OCI-LY1 (cell line): ENCODE data around the gene ITGAE.

Source experiments
- H2AFZ ChIP-seq: fragments of 200-600 bp; sonication (generic), shearing (Covaris generic); 2 replicates; pipeline ENCODE4 v1.6.0; 2014; ENCODE audit warnings: antibody characterized with exemption, mild to moderate bottlenecking, low read length
- H3F3A ChIP-seq: fragments of 200-600 bp; sonication (generic), shearing (Covaris generic); 2 replicates; pipeline ENCODE4 v1.6.0; 2014; ENCODE audit warnings: mild to moderate bottlenecking, antibody characterized with exemption, low read length, moderate library complexity; ENCODE audit not compliant: insufficient read depth
- H3K27ac ChIP-seq: fragments of 200-600 bp; sonication (generic); 2 replicates; pipeline ENCODE4 v1.5.1; 2014; ENCODE audit warnings: low read length, mixed run types, mild to moderate bottlenecking, low read depth; ENCODE audit not compliant: poor library complexity, severe bottlenecking
- H3K27me3 ChIP-seq: fragments of 200-600 bp; sonication (generic); 2 replicates; pipeline ENCODE4 v1.6.0; 2014; ENCODE audit warnings: antibody characterized with exemption, mild to moderate bottlenecking, low read length, moderate library complexity; ENCODE audit not compliant: insufficient read depth
- H3K36me3 ChIP-seq: fragments of 200-600 bp; sonication (generic); 2 replicates; pipeline ENCODE4 v1.6.1; 2014; ENCODE audit warnings: mild to moderate bottlenecking, antibody characterized with exemption, low read length, moderate library complexity, mixed read lengths; ENCODE audit not compliant: insufficient read depth
- H3K4me1 ChIP-seq: fragments of 200-600 bp; sonication (generic); 2 replicates; pipeline ENCODE4 v1.5.1; 2014; ENCODE audit warnings: mild to moderate bottlenecking, low read length, moderate library complexity; ENCODE audit not compliant: insufficient read depth, severe bottlenecking
- H3K4me2 ChIP-seq: fragments of 200-600 bp; sonication (generic), shearing (Covaris generic); 2 replicates; pipeline ENCODE4 v1.6.1; 2014; ENCODE audit warnings: low read length
- H3K4me3 ChIP-seq: fragments of 200-600 bp; sonication (generic); 2 replicates; pipeline ENCODE4 v1.5.1; 2014; ENCODE audit warnings: low read length, low read depth, mild to moderate bottlenecking, mixed read lengths; ENCODE audit not compliant: poor library complexity, severe bottlenecking
- H3K79me2 ChIP-seq: fragments of 200-600 bp; shearing (Covaris generic); 2 replicates; pipeline ENCODE4 v1.6.1; 2016; ENCODE audit warnings: mixed run types, low read length, mixed read lengths; ENCODE audit not compliant: insufficient read depth
- H3K9ac ChIP-seq: fragments of 200-600 bp; sonication (generic), shearing (Covaris generic); 2 replicates; pipeline ENCODE4 v1.6.1; 2014; ENCODE audit warnings: mild to moderate bottlenecking, low read length, mixed read lengths
- H3K9me2 ChIP-seq: fragments of 200-600 bp; sonication (generic), shearing (Covaris generic); 2 replicates; pipeline ENCODE4 v1.6.1; 2014; ENCODE audit warnings: low read depth, mild to moderate bottlenecking, low read length, mixed read lengths
- H3K9me3 ChIP-seq: fragments of 200-600 bp; shearing (Covaris generic); 2 replicates; pipeline ENCODE4 v1.6.1; 2014; ENCODE audit warnings: low read length, mixed read lengths
- H4K20me1 ChIP-seq: fragments of 200-600 bp; sonication (generic), shearing (Covaris generic); 2 replicates; pipeline ENCODE4 v1.6.0; 2016; ENCODE audit warnings: mild to moderate bottlenecking, low read length; ENCODE audit not compliant: insufficient read depth
- CTCF ChIP-seq: fragments of 200-600 bp; sonication (generic), shearing (Covaris generic); IDR thresholded peaks from 2 replicates; pipeline ENCODE4 v1.5.1; 2017; ENCODE audit warnings: mild to moderate bottlenecking, antibody characterized with exemption, low read length, moderate library complexity, mixed read lengths
- EZH2 ChIP-seq: fragments of 200-600 bp; sonication (generic), shearing (Covaris generic); IDR thresholded peaks from 2 replicates; pipeline ENCODE4 v1.8.0; 2017; ENCODE audit warnings: borderline replicate concordance, mixed run types, mild to moderate bottlenecking, antibody characterized with exemption, low read length, moderate library complexity, mixed read lengths

ITGAE gene

GRCh38 chr17:3695723-3696411 is 105.1 kb downstream of the ITGAE start, which contains the start of gene P2RX5:
Gene P2RX5, minus strand, starts transcription at chr17:3696155. Its CDS starts 150 bp downstream, at chr17:3696005.
- Histone ChIP-seq H3K9ac (peak within 1 kb of the TSS; percentile 73), H3F3A (no peaks in the 10 kb centered on the region), H4K20me1 (no peaks in the 10 kb centered on the region), H3K4me3 (peak within 1 kb of the TSS; percentile 70), H3K27ac (peak within 1 kb of the TSS; percentile 52), H3K27me3 (no peaks in the 10 kb centered on the region; the same call in 1 of the 2 replicates), H3K36me3 (no peaks in the 10 kb centered on the region; the same call in 1 of the 2 replicates), H3K79me2 (peaks cover 7% of the 10 kb centered on the region; the same call in 1 of the 2 replicates), H3K9me3 (no peaks in the 10 kb centered on the region), H3K4me2 (peak within 1 kb of the TSS; percentile 76), H3K4me1 (peaks cover 33% of the 10 kb centered on the region), H2AFZ (no peak within 1 kb of the TSS), H3K9me2 (no peaks in the 10 kb centered on the region)
- TF ChIP-seq CTCF (no peak), EZH2 (no peak)

- Histone ChIP-seq H3K27ac (peak overlapping the region; percentile 52), H3K4me3 (peak overlapping the region; percentile 70), H3K27me3 (no peaks in the 10 kb centered on the region; the same call in 1 of the 2 replicates), H3K36me3 (no peaks in the 10 kb centered on the region; the same call in 1 of the 2 replicates), H4K20me1 (no peaks in the 10 kb centered on the region), H3K4me2 (peak overlapping the region; percentile 76), H2AFZ (no peak overlapping the region), H3K4me1 (peaks cover 40% of the 10 kb centered on the region), H3K9me3 (no peaks in the 10 kb centered on the region), H3F3A (no peaks in the 10 kb centered on the region), H3K9me2 (no peaks in the 10 kb centered on the region), H3K79me2 (peaks cover 7% of the 10 kb centered on the region; the same call in 1 of the 2 replicates), H3K9ac (peak overlapping the region; percentile 73)
- no peak for TF ChIP-seq CTCF
- TF ChIP-seq EZH2: no peak
These were observed 105.8 kb downstream of the ITGAE start for GRCh38 chr17:3695129-3695722.

GRCh38 chr17:3693829-3694231 is 107.2 kb downstream of the ITGAE start:
- H3K4me1 ChIP-seq: peaks cover 54% of the 10 kb centered on the region
- H3K36me3 ChIP-seq: no peaks in the 10 kb centered on the region; the same call in 1 of the 2 replicates
- H3K9me2 ChIP-seq: no peaks in the 10 kb centered on the region
- no peaks in the 10 kb centered on the region; the same call in 1 of the 2 replicates for H3K27me3 ChIP-seq
- H3K79me2 ChIP-seq: peaks cover 7% of the 10 kb centered on the region; the same call in 1 of the 2 replicates
- H3K9me3 ChIP-seq: no peaks in the 10 kb centered on the region
- H3K4me3 ChIP-seq: peak overlapping the region; percentile 70
- no peak for TF ChIP-seq EZH2
- no peak for TF ChIP-seq CTCF
- peak overlapping the region; percentile 73; the same call in 1 of the 2 replicates for H3K9ac ChIP-seq
- no peaks in the 10 kb centered on the region for H4K20me1 ChIP-seq
- H3K4me2 ChIP-seq: peak overlapping the region; percentile 76
- H2AFZ ChIP-seq: no peak overlapping the region
- peak overlapping the region; percentile 52 for H3K27ac ChIP-seq
- no peaks in the 10 kb centered on the region for H3F3A ChIP-seq
